VCaP (cell line): ENCODE data around the gene COL26A1.
"Not testable (repeated sequence)": the region's sequence is repeated elsewhere in the genome, so short reads cannot be mapped to it uniquely, and the experiment has no call there.

ENCODE experiments used
- H3K27ac ChIP-seq: fragments of 450-650 bp; 2 replicates; pipeline ENCODE4 v1.5.1; 2017
- CTCF ChIP-seq: fragments of 450-650 bp; conservative IDR thresholded peaks from 2 replicates; pipeline ENCODE4 v1.5.1; 2017; ENCODE audit warnings: mild to moderate bottlenecking, moderate library complexity

COL26A1 gene

DNA sequence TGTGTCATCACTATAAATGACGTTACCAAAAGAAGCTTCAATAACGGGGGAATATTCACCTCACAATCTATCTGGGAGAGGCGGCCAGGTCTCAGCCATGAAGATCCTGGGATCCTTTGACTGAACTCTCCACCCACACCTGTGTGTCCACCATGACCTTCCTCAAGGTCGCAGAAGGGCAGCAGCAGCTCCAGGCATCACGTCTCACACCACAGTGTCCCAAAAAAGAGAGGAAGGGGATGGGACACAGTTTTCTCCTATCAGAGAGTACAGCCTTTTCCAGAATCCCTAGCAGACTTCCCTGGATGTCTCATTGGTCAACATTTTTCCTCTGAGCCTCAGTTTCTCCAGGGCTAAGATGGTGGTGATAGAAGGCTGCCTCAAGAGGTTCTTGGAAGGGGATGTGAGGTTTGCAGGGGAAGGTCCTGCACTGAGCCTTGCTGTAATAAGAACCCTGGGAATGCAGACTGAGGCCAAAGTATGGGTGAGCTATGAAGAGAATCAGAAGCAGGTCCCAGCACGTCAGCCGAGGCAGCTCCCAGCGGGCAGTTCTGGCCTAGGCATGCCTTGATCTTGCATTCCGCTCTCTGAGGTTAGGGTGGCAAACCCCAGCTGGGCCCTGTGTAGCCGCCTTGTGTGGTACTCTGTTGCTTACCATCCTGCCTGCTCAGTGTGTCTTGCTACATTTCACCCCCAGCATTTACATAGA, 63.8 kb downstream of the COL26A1 start:
- TF ChIP-seq CTCF = no peak
- no peak overlapping the region for H3K27ac ChIP-seq

- no peak for TF ChIP-seq CTCF
- H3K27ac ChIP-seq = no peak overlapping the region
Observed at GRCh38 chr7:101428093-101428866, 65.6 kb downstream of the COL26A1 start.

- no peak for TF ChIP-seq CTCF
Observed at GRCh38 chr7:101432316-101432715, 69.6 kb downstream of the COL26A1 start.

GRCh38 chr7:101433688-101434087, 71.0 kb downstream of the COL26A1 start:
- no peak overlapping the region for H3K27ac ChIP-seq
- no peak for TF ChIP-seq CTCF

More at GRCh38 chr7:101432316-101432715, 69.6 kb downstream of the COL26A1 start:
- no peak overlapping the region for H3K27ac ChIP-seq

DNA sequence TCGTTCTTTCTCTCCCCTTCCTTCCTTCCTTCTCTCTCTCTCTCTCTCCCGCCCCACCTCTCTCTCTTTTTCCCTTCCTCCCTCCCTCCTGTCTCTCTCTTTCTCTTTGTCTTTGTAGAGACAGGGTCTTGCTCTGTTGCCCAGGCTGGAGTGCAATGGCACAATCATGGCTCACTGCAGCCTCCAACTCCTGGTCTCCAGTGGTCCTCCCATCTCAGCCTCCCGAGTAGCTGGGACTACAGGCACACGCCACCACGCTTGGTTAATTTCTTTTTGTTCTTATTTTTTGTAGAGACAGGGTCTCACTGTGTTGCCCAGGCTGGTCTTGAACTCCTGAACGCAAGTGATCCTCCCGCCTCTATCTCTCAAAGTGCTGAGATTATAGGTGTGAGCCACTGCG, 71.5 kb downstream of the COL26A1 start:
- not testable (repeated sequence) for H3K27ac ChIP-seq

DNA sequence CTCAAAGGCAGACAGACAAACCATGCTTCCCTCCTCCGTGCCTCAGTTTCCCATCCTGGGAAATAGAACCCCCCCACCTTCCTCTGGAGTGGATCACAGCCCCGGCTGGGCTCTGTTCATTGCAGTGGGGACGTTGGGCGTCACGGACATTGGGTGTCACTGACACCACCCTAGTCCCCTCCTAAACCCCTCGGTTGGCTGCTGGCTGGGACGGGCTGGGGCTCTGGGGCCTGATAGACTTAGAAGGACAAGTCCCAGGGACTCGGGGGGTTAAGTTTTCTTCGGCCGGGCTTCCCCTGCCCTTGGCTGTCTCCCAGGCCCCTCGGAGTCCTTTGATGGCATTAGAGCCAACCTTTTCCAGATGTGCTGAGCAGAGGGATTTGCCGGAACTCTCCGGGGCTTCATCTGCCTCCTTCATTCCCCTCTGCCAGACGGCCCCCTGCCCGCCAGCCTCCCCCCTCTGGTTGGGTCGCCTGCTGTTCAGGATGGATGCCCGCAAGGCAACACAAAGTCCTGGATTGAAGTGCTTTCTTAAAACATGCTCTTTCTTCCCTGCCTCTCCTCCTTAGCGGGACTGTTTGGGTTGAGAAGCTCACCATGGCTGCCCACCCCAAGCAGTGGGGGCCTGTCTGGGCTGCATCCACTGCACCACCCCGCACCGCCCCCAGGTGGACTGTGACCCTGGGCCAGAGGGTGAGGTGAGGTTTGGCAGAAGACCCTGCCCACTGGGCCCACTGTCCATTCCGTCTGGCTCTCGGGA, 73.0 kb downstream of the COL26A1 start:
- H3K27ac ChIP-seq = no peak overlapping the region
- no peak for TF ChIP-seq CTCF

- no peak overlapping the region for H3K27ac ChIP-seq
- no peak for TF ChIP-seq CTCF
Observed at GRCh38 chr7:101436221-101436735, 73.6 kb downstream of the COL26A1 start.
